H1 (cell line): ENCODE results near the gene TNFRSF8. TPM values are rescaled to one million over a fixed set of nuclear protein-coding genes. Genes with fewer than 3 reads are reported as not detected.

ENCODE experiments used
- CTCF ChIA-PET: fragments of 300-600 bp; sonication (Branson Sonifier 250); formaldehyde crosslinking; loops from one replicate; lab custom pipeline; 2021; ENCODE audit not compliant: partially characterized antibody; lab: Charles Lee
- POLR2A ChIA-PET: fragments of 300-600 bp; sonication (Branson Sonifier 250); formaldehyde crosslinking; loops from one replicate; lab custom pipeline; 2021; ENCODE audit warnings: inconsistent platforms; ENCODE audit not compliant: partially characterized antibody; lab: Charles Lee
- DNase-seq, 2 experiments: peaks; one replicate each; pipeline versions ENCODE4 v3.0.0 to v3.0.0-alpha.2; 2010 to 2022; ENCODE audit warnings: low spot score in 2 of 2, low read depth in 1 of 2, mixed read lengths in 1 of 2
- FAIRE-seq: peaks from 2 replicates; lab custom pipeline; 2011; peaks lifted over from hg19 to GRCh38; lab: Jason Lieb, UNC
- H2AFZ ChIP-seq: 2 replicates; pipeline ENCODE4 v1.8.1; 2012; ENCODE audit warnings: low read length, inconsistent platforms
- H2AK5ac ChIP-seq: 2 replicates; pipeline ENCODE4 v1.6.1; 2013; ENCODE audit warnings: low read depth, low read length
- H2BK120ac ChIP-seq: replicated peaks from 2 replicates; pipeline ENCODE3; 2013; ENCODE audit warnings: low read depth, low read length, inconsistent platforms
- H2BK12ac ChIP-seq: 2 replicates; pipeline ENCODE4 v1.6.1; 2013; ENCODE audit warnings: low read depth, low read length
- H2BK15ac ChIP-seq: 2 replicates; pipeline ENCODE4 v1.6.1; 2013; ENCODE audit warnings: low read length
- H2BK20ac ChIP-seq: 2 replicates; pipeline ENCODE4 v1.6.1; 2013; ENCODE audit warnings: low read length
- H2BK5ac ChIP-seq: 2 replicates; pipeline ENCODE4 v1.6.1; 2013; ENCODE audit warnings: low read depth, low read length
- H3K14ac ChIP-seq: 2 replicates; pipeline ENCODE4 v1.6.1; 2013; ENCODE audit warnings: inconsistent platforms; ENCODE audit not compliant: insufficient read length
- H3K18ac ChIP-seq: 2 replicates; pipeline ENCODE4 v1.6.1; 2013; ENCODE audit warnings: low read length; ENCODE audit errors: extremely low read depth
- H3K23ac ChIP-seq: 2 replicates; pipeline ENCODE4 v1.6.1; 2013; ENCODE audit warnings: inconsistent platforms; ENCODE audit not compliant: insufficient read length
- H3K23me2 ChIP-seq: 2 replicates; pipeline ENCODE4 v1.6.1; 2013; ENCODE audit warnings: low read depth, low read length
- H3K27ac ChIP-seq: 2 replicates; pipeline ENCODE4 v1.6.1; 2011; ENCODE audit warnings: low read depth, low read length, inconsistent platforms
- H3K27me3 ChIP-seq, 4 experiments: replicated peaks in 1 of 4; 1 replicate in 1 of 4; 2 replicates in 3 of 4; pipeline versions ENCODE4 v1.6.1 to v1.8.1; 2011 to 2013; ENCODE audit warnings: low read length in 3 of 4, mild to moderate bottlenecking in 3 of 4, inconsistent platforms in 2 of 4, mixed read lengths in 2 of 4, moderate library complexity in 1 of 4; ENCODE audit not compliant: control insufficient read depth in 3 of 4, insufficient read depth in 3 of 4; ENCODE audit errors: extremely low read depth in 1 of 4
- H3K36me3 ChIP-seq, 4 experiments: 2 replicates each; pipeline versions ENCODE4 v1.6.1 to v1.8.1; 2011 to 2013; ENCODE audit warnings: mild to moderate bottlenecking in 4 of 4, low read length in 3 of 4, moderate library complexity in 2 of 4, control low read depth in 1 of 4, inconsistent platforms in 1 of 4; ENCODE audit not compliant: insufficient read depth in 4 of 4, control insufficient read depth in 2 of 4
- H3K4ac ChIP-seq: replicated peaks from 2 replicates; pipeline ENCODE3; 2013; ENCODE audit warnings: low read length, low read depth, mixed read lengths, inconsistent platforms; ENCODE audit not compliant: insufficient read length
- H3K4me1 ChIP-seq, 4 experiments: replicated peaks in 1 of 4; 1 replicate in 1 of 4; 2 replicates in 3 of 4; pipeline versions ENCODE4 v1.6.1 to v1.8.1; 2011 to 2013; ENCODE audit warnings: low read length in 3 of 4, inconsistent platforms in 2 of 4, mixed read lengths in 1 of 4; ENCODE audit not compliant: insufficient read depth in 4 of 4, control insufficient read depth in 3 of 4
- H3K4me2 ChIP-seq, 2 experiments: 2 replicates each; pipeline versions ENCODE4 v1.6.1 to v1.8.1; 2011 to 2013; ENCODE audit warnings: low read depth in 2 of 2, low read length in 2 of 2, control low read depth in 1 of 2, inconsistent platforms in 1 of 2, mild to moderate bottlenecking in 1 of 2; ENCODE audit not compliant: insufficient read depth in 1 of 2
- H3K4me3 ChIP-seq, 4 experiments: fragments of 200-600, 300-600 bp in 1 of 4; sonication (generic), shearing (Covaris generic), sonication (Bioruptor Twin) in 1 of 4; 2 replicates each; pipeline versions ENCODE4 v1.5.1 to v1.8.1; 2011 to 2016; ENCODE audit warnings: low read length in 4 of 4, low read depth in 3 of 4, control low read depth in 2 of 4, inconsistent platforms in 2 of 4, mild to moderate bottlenecking in 2 of 4, mixed read lengths in 1 of 4, moderate library complexity in 1 of 4; ENCODE audit not compliant: insufficient read depth in 2 of 4; ENCODE audit errors: extremely low read depth in 1 of 4
- H3K56ac ChIP-seq: replicated peaks from 2 replicates; pipeline ENCODE3; 2013; ENCODE audit warnings: low read depth, mild to moderate bottlenecking, mixed read lengths, low read length, inconsistent platforms; ENCODE audit not compliant: insufficient read length
- H3K79me1 ChIP-seq: 2 replicates; pipeline ENCODE4 v1.6.1; 2013; ENCODE audit warnings: low read depth, low read length, control low read depth
- H3K79me2 ChIP-seq, 2 experiments: 2 replicates each; pipeline versions ENCODE4 v1.6.1 to v1.8.1; 2012 to 2013; ENCODE audit warnings: low read length in 2 of 2, mild to moderate bottlenecking in 2 of 2, inconsistent platforms in 1 of 2; ENCODE audit not compliant: insufficient read depth in 2 of 2, control insufficient read depth in 1 of 2
- H3K9ac ChIP-seq, 4 experiments: replicated peaks in 1 of 4; 1 replicate in 1 of 4; 2 replicates in 3 of 4; pipeline versions ENCODE4 v1.6.1 to v1.8.1; 2011 to 2013; ENCODE audit warnings: low read depth in 3 of 4, low read length in 3 of 4, control low read depth in 2 of 4, mild to moderate bottlenecking in 2 of 4, moderate library complexity in 2 of 4, inconsistent platforms in 1 of 4; ENCODE audit errors: extremely low read depth in 1 of 4
- H3K9me3 ChIP-seq, 2 experiments: 2 replicates each; pipeline versions ENCODE4 v1.6.1 to v1.8.1; 2012 to 2013; ENCODE audit warnings: mild to moderate bottlenecking in 2 of 2, moderate library complexity in 2 of 2, control low read depth in 1 of 2, inconsistent platforms in 1 of 2, low read depth in 1 of 2, low read length in 1 of 2, mixed read lengths in 1 of 2; ENCODE audit not compliant: insufficient read depth in 2 of 2
- H4K20me1 ChIP-seq, 2 experiments: replicated peaks in 1 of 2; 2 replicates each; pipeline versions ENCODE3 to v1.8.1; 2011 to 2013; ENCODE audit warnings: inconsistent platforms in 2 of 2, low read length in 2 of 2, mild to moderate bottlenecking in 1 of 2; ENCODE audit not compliant: insufficient read depth in 2 of 2, control insufficient read depth in 1 of 2
- H4K5ac ChIP-seq: 2 replicates; pipeline ENCODE4 v1.6.1; 2013; ENCODE audit warnings: low read length, low read depth, mixed read lengths, inconsistent platforms; ENCODE audit not compliant: insufficient read length
- H4K8ac ChIP-seq: 2 replicates; pipeline ENCODE4 v1.8.0; 2013; ENCODE audit warnings: mild to moderate bottlenecking, moderate library complexity, low read length, inconsistent platforms; ENCODE audit not compliant: insufficient read depth; ENCODE audit errors: extremely low read depth
- H4K91ac ChIP-seq: replicated peaks from 2 replicates; pipeline ENCODE3; 2013; ENCODE audit warnings: low read length, mixed read lengths, inconsistent platforms; ENCODE audit not compliant: insufficient read length
- EZH2 ChIP-seq: fragments of 200-600 bp; sonication (generic); IDR thresholded peaks from 2 replicates; pipeline ENCODE4 v1.7.1; 2012; ENCODE audit warnings: low read depth, mild to moderate bottlenecking, moderate library complexity, low read length, inconsistent platforms; ENCODE audit not compliant: severe bottlenecking
- HDAC2 ChIP-seq, 2 experiments: fragments of 300-600 bp in 1 of 2; sonication (generic) in 1 of 2; IDR thresholded peaks; 2 replicates each; pipeline ENCODE4 v1.6.1; 2011 to 2012; ENCODE audit warnings: low read depth in 2 of 2, low read length in 2 of 2, mild to moderate bottlenecking in 2 of 2, moderate library complexity in 2 of 2, borderline replicate concordance in 1 of 2, inconsistent platforms in 1 of 2
- KDM1A ChIP-seq: fragments of 200-600, 300-600 bp; sonication (generic); IDR thresholded peaks from 2 replicates; pipeline ENCODE4 v1.7.1; 2016; ENCODE audit warnings: mild to moderate bottlenecking, low read length, borderline replicate concordance
- KDM4A ChIP-seq: IDR thresholded peaks from one replicate; pipeline ENCODE4 v1.7.1; 2012; ENCODE audit warnings: low read depth, mild to moderate bottlenecking, moderate library complexity, low read length, inconsistent platforms; ENCODE audit not compliant: severe bottlenecking
- MAX ChIP-seq: IDR thresholded peaks from 2 replicates; pipeline ENCODE4 v1.6.1; 2012; ENCODE audit warnings: inconsistent platforms
- RAD21 ChIP-seq, 2 experiments: IDR thresholded peaks in 1 of 2; conservative IDR thresholded peaks in 1 of 2; 2 replicates each; pipeline ENCODE4 v1.6.1; 2011; ENCODE audit warnings: low read depth in 2 of 2, low read length in 2 of 2, improper control_type of control experiment in 1 of 2, inconsistent platforms in 1 of 2, mild to moderate bottlenecking in 1 of 2, moderate library complexity in 1 of 2
- SIN3A ChIP-seq, 2 experiments: IDR thresholded peaks in 1 of 2; conservative IDR thresholded peaks in 1 of 2; 2 replicates each; pipeline ENCODE4 v1.6.1; 2011 to 2012; ENCODE audit warnings: low read length in 2 of 2, improper control_type of control experiment in 1 of 2, low read depth in 1 of 2, mild to moderate bottlenecking in 1 of 2
- SIX5 ChIP-seq: IDR thresholded peaks from 2 replicates; pipeline ENCODE4 v1.6.1; 2011; ENCODE audit warnings: mild to moderate bottlenecking, low read depth, low read length
- SUZ12 ChIP-seq: fragments of 200-600 bp; sonication (generic); IDR thresholded peaks from 2 replicates; pipeline ENCODE4 v1.6.1; 2012; ENCODE audit warnings: mild to moderate bottlenecking, inconsistent platforms, low read length, moderate library complexity, mixed read lengths
- WGBS, 2 experiments: shearing (Covaris generic) in 1 of 2; methylation state at CpG; one replicate each; pipeline versions ENCODE4 v1.1.6 to v1.1.7; 2013 to 2015; ENCODE audit warnings: low lambda C conversion rate in 2 of 2, mixed read lengths in 2 of 2, inconsistent platforms in 1 of 2, low coverage in 1 of 2, missing lambda C conversion rate in 1 of 2; ENCODE audit not compliant: insufficient replicate concordance in 2 of 2, insufficient coverage in 1 of 2, insufficient read length in 1 of 2; ENCODE audit errors: extremely low coverage in 1 of 2, missing lambda C conversion rate in 1 of 2; 5-methylcytosine and 5-hydroxymethylcytosine counted together
- polyA plus RNA-seq, 7 experiments: library from polyadenylated mRNA; depleted of rRNA in 3 of 7; stranded (reverse) in 5 of 7; unstranded in 2 of 7; fragments of >200 nt in 5 of 7; fragments of 200-250 nt in 2 of 7; gene quantifications; 1 replicate in 5 of 7; 2 replicates in 1 of 7; 4 replicates in 1 of 7; pipeline versions ENCODE4 v1.2.1 to v1.2.3, GENCODE V29; 2011 to 2013; ENCODE audit warnings: missing spikeins in 2 of 7, mixed read lengths in 2 of 7
- total RNA-seq: library from RNA; stranded (reverse); fragmentation: NEBNext Ultra II Directional; extraction: Animal tissue kit (Norgen Biotek cat#: 25700); gene quantifications from 2 replicates; pipeline ENCODE4 v1.2.1, GENCODE V29; 2021

Gene TNFRSF8
- total and polyA plus RNA-seq, 2 of the 8 experiments (the other 6 are each of a cell fraction or from before 2014, with no cell fraction given), result 23.2 to 32.7 TPM

GRCh38 chr1:12057940-12058687, 5.0 kb upstream of the TNFRSF8 start:
- WGBS, 2 experiments, result 94% methylated on average over 4 of the region's 4 CpGs; no CpG with 5 or more reads in 1 of the 2 experiments
- H2BK20ac ChIP-seq, result no peak overlapping the region
- no peak overlapping the region for H2BK120ac ChIP-seq
- H3K18ac ChIP-seq, result no peak overlapping the region
- H2AFZ ChIP-seq, result no peak overlapping the region
- H3K4me1 ChIP-seq, result peaks cover 0 to 5% (median 2%) of the 10 kb centered on the region in 4 experiments; a peak in 4 of 7 replicates
- H3K14ac ChIP-seq, result no peak overlapping the region
- H3K36me3 ChIP-seq, result no peaks in the 10 kb centered on the region
- ChIA-PET POLR2A (interaction anchor here (0.8 to 2.0 kb wide), 4 partner anchors 18 to 150 kb away, joined by 3 to 5 read pairs (median 4); no protein-coding TSS in a partner anchor), CTCF (interaction anchor here (0.7 to 3.3 kb wide), 5 partner anchors 8 to 156 kb away, joined by 3 to 21 read pairs (median 4); no protein-coding TSS in a partner anchor)
- H3K27ac ChIP-seq, result no peak overlapping the region
- H4K20me1 ChIP-seq, result no peaks in the 10 kb centered on the region
- H3K23me2 ChIP-seq, result peaks cover 2% of the 10 kb centered on the region; the same call in 1 of the 2 replicates
- H4K8ac ChIP-seq, result no peak overlapping the region
- no peak overlapping the region for H3K4me2 ChIP-seq
- 0 out of 2 replicates have a peak overlapping the region, but pooled peaks have one; percentile 9 for H2BK12ac ChIP-seq
- no peak overlapping the region for H2BK15ac ChIP-seq
- H4K5ac ChIP-seq, result no peak overlapping the region
- H3K79me2 ChIP-seq, result no peaks in the 10 kb centered on the region
- no peak overlapping the region for H3K4ac ChIP-seq
- peaks cover 0 to 6% (median 5%) of the 10 kb centered on the region in 4 experiments; a peak in 6 of 7 replicates for H3K27me3 ChIP-seq
- no peak overlapping the region for H3K9ac ChIP-seq
- FAIRE-seq, result no peak
- H3K9me3 ChIP-seq, result no peaks in the 10 kb centered on the region
- no peak overlapping the region for H3K4me3 ChIP-seq
- no peak overlapping the region for H2BK5ac ChIP-seq
- H3K79me1 ChIP-seq, result no peaks in the 10 kb centered on the region
- no peak overlapping the region for H4K91ac ChIP-seq
- DNase-seq, result no peak
- no peak overlapping the region for H3K23ac ChIP-seq
- no peak overlapping the region for H3K56ac ChIP-seq
- no peak overlapping the region for H2AK5ac ChIP-seq
- TF ChIP-seq RAD21 (IDR thresholded peaks at IDR 0.05 in 1 of 2, conservative IDR thresholded peaks at IDR 0.05 in 1 of 2; ENCODE audit: low read depth in 2 of 2, low read length in 2 of 2) (no peak), HDAC2 (IDR thresholded peaks at IDR 0.05; ENCODE audit: borderline replicate concordance in 1 of 2, low read depth in 2 of 2, low read length in 2 of 2) (peak in 1 of 2 experiments; percentile 62; a peak in 1 of 4 replicates), KDM4A (no peak), KDM1A (peak; percentile 87), SIN3A (conservative IDR thresholded peaks at IDR 0.05 in 1 of 2, IDR thresholded peaks at IDR 0.05 in 1 of 2; ENCODE audit: low read depth in 1 of 2, low read length in 2 of 2) (no peak), SIX5 (no peak), SUZ12 (no peak), MAX (no peak), EZH2 (no peak)
